HG03095 (cell line): ENCODE data around the gene FBXL17.

Source experiments
- ATAC-seq: cut with Tn5 transposase; IDR thresholded peaks from one replicate; pipeline ENCODE4 v1.9.1; 2021; ENCODE audit warnings: moderate library complexity; ENCODE audit not compliant: unreplicated experiment

The FBXL17 gene

DNA sequence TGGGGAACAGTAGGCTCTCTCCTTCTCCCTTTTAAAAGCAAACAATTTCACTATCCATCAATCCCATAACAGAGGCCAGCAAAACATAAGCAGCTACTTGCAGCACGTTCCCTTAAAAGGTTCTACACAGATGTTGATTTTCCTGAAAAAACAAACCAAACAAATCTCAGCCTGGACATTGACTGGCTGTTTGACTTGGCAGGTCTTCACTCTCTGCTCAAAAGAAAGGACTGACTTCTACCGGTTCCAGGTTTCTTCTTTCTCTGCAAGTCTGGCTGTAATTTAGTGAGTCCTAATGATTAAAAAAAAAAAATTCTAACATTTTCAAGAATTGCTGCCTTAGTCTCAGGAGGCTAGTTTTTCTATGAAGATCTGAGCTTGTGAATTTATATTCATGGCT, 508.0 kb downstream of the FBXL17 start:
- no peak for ATAC-seq

DNA sequence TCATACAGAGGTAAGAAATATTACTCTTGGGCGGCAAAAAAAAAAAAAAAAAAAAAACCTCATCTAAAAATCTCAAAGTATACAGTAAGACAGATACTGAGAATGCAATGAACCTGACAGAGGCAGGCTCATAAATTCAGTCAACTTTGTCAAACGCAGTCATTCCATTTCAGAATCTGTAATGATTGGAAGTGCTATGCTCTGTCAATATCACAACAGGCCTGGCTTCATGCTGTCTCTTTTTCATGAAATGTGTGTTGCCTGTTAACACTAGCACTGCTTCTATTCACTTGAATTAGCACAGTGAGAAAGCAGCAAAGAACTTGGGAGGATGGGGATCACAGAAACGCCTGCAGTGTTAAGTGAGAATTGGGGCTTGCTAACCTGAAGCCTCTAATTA, 510.9 kb downstream of the FBXL17 start:
- ATAC-seq = no peak

DNA sequence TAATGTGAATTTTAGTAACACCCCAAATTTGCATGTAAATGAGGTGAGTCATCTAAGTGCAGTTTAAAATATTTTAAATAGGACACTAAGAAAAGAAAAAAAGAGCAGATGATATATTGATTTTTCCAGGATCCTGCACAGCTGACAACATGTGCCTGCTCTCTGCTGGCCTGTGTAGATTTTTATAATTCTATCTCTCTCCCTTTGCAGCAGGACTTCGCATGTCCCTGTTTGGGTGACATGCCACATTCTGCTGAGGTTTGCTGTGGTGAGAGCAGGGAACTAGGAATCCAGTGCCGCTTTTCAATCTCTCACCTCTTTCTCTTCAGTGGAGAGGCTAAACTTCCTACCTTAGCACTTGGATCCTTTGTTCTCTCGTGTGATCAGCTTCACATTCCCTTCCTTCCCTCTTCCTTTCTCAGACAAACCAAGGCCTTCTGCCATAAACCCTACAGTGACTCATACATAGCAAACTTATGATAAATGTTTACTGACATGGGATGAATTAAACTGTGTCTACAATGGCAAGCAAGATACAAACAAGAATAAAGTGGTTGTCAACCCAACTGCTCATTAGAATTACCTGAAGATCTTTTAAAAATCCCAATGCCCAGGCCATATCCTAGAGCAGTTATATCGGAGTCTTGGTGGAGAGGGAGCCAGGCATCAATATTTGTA, 512.3 kb downstream of the FBXL17 start:
- ATAC-seq = no peak

DNA sequence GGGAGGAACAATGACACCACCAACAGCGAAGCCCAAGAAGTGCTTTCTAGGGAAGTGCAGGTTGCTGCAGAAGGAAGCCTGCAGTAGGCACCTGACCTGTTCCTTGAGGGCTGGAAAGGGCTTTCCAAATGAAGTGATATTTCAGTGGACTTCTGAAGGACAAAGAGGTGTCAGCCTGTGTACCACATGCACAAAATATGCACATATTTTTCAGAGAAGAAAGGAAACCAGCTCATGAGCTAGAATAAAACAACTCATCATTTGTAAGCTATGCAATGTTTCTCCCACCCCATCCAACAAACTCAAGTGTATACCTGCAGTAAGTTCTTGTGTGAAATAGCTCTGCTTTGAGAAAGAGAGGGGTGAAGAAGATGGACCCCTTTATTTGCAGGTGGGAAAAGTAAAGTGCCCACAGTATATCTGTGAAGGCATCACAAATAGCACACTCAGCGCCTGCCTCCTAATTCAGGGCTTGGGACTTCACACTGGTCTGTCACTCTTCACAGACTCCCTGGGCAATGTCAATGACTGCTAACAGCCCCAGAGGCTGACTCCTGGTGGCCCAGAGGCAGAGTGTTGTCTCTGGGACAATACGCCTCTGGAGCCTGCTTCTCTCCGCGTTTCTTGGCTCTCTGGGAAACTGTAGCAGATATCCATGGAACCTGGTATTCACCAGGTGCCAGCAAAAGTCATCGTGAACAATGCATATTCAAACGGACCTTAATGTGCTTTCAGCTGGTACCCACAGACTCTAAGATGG, 513.1 kb downstream of the FBXL17 start:
- ATAC-seq = no peak

DNA sequence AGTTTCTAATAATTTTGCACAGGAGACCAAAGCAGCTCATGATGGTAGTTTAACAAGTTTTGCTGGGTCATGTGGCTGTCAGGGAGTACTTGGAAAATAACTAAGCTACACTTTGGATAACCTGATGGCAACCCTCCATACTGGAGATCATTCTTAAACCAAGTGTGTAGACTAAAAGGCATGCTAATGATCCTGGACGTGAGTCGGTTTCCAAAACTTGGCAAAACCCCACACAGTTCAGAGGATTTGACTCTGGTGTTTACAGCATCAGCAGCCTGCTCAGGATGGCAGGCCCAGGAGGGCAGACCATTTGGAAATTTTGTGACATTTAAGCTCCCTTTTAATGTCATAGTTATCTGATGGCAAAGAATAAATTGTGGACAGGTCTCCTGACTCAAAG, 514.6 kb downstream of the FBXL17 start:
- no peak for ATAC-seq

DNA sequence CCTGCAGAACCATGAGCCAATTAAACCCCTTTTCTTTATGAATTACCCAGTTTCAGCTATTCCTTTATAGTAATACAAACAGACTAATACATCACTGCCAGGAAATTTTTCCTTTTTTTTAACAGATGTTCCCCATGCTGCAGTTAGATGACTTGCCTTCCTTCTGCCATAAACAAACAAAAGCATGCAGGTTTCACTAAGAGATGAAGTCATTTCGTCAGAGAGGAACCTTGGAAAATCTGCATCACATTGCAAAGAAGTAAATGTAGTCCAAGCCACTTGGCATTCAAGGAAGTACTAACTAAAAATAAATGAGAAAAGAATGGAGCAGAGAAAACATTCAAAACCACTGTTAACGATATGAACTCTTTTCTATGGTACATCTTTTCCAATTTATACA, 517.1 kb downstream of the FBXL17 start:
- ATAC-seq = no peak

DNA sequence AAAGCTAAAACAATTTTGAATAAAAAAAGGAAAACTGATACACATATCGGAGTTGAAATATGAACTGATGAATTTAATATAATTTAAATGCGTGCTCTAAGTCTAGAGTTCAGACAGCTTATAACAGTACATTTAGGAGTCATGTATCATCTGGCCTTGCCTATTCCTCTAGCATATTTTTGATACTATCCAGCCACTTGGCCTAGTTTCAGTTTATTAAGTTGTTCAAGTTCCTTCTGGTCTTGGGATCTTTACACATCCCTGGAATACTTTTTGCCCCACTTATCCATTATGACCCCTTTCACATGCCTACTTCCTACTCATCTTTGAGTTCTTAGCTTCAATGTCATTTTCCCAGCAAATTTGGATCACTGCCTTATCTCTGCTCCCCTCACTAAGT, 518.8 kb downstream of the FBXL17 start:
- no peak for ATAC-seq

DNA sequence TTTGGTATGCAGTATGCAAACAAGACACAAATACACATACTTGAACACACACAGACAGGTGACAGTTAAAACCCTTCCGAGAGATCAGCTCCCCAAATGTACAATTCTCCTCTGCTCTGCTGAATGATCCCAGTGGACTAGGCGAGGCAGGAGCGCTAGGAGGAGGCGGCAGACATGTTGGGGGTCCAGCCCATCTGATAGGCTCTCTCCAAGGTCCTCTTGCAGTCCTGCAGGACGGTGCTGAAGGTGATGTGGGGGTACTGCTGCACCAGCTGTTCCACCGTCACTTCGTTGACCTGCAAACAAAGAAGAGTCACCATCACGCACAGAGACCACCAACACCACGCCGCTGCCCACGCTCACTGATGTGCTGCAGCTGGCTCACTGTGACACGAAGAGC, 520.3 kb downstream of the FBXL17 start:
- ATAC-seq = no peak

DNA sequence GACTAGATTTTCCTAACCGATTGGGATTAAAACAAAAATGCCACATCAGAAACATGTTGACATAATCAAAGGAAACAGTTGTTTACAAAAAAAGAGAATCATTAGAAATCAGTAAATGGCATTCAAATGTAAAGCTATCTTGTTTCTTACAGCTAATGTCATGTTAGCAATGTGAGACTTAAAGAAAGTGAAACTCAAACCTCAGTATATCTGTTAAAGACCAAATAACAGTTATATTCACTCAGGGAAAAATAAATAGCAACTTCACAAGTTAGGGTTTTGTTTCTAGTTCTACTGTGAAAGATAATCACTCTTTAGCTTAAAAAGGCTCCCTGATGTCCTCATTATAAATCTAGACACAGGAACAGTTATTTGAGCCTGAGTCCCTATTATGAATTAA, 521.9 kb downstream of the FBXL17 start:
- ATAC-seq = no peak

DNA sequence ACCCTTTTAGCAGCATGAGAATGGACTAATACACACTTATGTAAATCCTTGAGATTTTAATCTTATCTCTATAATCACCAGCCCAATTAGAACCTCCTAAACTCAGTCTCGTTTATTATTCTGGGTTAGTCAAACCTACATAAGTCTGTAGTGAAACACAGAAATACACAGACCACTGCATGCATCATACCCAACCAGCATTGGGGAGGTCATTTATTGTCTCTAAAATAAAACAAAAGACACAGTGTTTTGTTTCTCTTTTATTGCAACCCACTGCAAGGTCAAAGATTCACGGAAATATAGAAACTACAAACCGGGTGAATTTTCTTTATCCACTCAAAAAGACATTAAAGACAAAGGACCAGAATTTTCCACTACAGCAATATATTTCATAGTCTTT, 523.1 kb downstream of the FBXL17 start:
- ATAC-seq = no peak

DNA sequence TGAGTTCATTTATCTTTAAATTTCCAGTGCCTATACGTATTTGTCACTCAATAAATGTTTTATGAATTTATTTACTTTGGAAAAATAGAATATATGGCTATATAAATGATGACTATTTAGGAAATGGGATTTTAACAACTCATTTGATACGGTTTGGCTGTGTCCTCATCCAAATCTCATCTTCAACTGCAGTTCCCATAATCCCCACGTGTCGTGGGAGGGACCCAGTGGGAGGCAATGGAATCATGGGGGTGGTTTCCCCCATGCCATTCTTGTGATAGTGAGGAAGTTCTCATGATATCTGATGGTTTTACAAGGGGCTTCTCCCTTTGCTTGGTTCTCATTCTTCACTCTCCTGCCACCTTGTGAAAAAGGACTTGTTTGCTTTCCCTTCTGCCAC, 523.6 kb downstream of the FBXL17 start:
- ATAC-seq = no peak

DNA sequence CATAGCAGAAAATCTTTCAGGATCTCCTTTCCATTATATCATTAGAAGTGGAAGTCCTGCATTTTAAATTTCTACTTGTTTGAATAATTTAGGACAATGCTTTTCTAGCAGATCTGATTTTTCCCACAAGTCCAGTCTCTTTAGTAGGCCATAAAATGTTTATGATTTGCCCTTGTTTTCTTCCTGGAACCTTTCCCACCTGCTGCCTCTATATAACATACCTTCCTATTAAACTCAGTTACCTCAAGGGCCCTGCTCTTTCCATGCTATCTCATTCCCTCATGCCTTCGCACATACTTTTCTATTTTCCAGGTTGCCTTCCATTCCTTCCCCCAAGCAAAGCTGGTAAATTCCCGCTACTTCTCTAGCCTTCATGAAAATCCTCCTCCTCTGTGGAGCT, 524.1 kb downstream of the FBXL17 start:
- ATAC-seq = no peak

DNA sequence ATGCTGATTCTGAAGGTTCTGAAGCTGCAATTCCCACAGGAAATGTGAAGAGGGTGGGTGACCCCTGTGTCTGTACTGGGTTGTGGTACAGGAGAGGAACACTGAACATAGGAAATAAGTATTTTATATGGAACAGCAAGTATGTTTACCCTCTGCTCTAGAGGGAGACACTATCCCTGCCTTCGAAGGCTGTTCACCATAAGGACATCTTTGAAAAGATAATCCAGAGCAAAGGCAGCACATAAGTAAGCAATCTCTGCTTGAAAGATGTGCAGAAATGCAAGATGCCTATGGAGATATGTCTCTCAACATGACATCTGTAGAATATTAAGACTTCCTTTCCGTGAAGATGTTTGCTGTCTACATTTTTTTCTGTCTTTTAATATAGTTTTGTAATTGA, 526.7 kb downstream of the FBXL17 start:
- no peak for ATAC-seq

DNA sequence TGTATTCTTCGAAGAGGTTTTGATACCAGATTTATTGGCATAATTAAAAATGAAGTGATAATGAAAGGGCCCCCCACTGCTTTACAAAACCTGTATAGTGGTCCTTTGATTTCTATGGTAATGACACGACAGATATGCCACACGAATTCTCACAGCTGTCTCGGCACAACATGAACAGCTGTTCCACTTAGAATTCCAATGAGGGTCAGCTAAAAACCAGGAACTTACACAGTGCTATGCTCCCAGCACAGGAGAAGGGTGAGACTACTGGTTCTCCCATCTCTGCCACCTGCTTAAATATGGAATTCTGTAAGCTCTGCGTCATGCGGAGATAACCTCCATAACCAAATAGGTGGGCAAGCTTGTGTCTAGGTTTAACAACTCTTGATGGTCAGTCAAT, 528.2 kb downstream of the FBXL17 start:
- no peak for ATAC-seq

DNA sequence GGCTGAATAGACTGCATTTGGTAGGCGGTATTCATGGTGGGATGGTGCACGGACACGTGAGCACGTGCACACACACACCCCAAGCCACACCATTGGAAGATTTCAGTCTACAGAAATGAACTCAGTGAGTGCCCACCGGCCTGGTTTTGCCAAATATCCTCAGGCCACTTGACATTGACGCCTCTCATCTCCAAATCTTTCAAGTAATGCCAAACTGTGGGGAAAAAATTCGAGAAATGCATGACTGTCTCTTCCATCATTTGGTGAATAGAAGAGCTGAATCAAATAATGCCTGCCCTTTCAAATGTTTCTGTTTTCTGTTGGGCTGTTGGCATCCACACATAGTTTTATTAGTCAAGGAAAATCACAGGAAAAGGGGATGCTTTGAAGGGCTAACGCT, 528.9 kb downstream of the FBXL17 start:
- no peak for ATAC-seq

DNA sequence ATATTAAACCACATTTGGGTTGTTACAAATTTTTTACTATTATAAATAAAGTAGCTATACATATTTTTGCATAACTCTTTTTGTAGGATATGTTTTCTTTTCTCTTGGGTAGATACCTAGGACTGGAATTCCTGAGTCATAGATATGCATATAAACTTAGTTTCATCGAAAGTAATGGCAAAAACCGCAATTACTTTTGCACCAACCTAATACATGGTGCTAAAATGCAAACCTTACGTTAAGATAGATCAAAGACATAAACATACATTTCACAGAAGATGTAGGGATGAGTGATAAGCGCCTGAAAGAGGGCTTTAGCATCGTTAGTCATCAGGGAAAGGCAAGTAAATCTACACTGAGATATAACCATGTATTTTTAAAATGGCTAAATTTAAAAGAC, 532.8 kb downstream of the FBXL17 start:
- ATAC-seq = no peak

DNA sequence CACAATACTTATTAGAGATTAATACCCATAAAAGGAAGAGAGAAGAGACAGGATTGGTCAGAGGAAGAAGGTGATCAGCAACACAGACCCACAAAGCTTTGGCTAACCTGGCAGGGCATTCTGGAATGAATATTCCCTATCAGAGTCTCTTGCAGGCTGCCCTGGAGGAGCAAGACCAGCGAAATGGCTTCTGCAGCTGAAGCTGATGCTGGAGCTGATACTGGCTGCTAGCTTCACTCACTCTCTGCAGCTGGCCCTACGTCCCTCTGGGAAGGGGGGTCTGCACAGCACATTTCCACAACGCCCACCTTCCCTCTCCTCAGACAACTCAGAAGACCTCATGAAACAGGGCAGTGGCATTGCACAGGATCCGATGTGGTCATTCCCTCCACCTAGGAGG, 541.3 kb downstream of the FBXL17 start:
- no peak for ATAC-seq

DNA sequence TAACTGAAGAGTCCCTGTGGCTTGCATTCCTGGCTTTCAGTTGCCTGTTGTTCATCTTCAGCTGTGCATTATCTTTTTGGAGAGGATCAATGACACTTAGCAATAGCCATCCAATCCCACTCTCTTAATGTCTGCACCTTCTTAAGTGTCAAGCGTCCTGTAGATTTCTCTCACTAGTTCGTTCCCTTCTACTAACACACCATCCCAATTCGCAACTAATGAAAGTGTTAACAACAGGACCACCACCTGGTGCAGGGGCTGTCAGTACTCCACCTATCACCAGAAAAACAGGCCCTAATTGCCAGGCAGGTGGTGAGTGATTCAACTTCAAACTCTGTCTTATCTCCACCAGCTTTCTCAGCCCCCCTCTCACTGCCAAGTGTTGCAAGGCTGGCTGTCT, 541.7 kb downstream of the FBXL17 start:
- no peak for ATAC-seq

DNA sequence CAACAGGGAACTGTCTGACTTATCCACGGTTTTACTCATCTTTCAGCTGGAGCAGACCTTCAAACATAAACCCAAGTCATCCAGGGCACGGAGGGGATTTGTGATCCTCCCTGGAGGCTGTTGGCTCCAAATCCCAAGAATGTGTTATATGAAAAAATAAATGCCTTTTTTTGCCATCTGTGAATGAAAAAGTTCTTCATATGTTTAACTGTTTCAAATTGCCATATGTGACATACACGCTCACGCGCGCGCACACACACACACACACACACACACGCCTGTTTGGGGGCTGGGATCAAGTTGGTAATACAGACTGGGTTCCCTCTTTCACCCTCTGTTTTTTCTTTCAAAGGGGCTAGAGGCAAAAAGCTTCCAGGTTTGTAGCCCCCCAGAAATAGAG, 546.8 kb downstream of the FBXL17 start:
- ATAC-seq = no peak

DNA sequence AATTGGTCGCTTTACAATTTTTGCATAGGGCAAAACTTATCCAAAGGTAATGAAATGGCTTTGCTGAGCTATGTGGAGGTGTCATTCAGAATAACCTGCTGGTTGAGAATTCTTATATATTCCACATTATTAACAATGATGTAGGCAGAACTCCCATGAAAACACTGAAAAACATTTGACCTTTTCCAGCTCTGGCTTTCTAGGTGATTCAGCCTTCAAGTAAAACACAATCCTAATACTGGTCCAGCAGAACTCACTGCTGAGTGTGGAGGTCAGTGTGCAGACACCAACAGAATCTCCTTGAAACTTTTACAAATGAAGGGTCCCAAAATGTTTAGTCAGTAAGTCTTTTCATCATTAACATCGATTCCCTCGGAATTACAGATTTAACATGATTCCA, 549.2 kb downstream of the FBXL17 start:
- no peak for ATAC-seq

DNA sequence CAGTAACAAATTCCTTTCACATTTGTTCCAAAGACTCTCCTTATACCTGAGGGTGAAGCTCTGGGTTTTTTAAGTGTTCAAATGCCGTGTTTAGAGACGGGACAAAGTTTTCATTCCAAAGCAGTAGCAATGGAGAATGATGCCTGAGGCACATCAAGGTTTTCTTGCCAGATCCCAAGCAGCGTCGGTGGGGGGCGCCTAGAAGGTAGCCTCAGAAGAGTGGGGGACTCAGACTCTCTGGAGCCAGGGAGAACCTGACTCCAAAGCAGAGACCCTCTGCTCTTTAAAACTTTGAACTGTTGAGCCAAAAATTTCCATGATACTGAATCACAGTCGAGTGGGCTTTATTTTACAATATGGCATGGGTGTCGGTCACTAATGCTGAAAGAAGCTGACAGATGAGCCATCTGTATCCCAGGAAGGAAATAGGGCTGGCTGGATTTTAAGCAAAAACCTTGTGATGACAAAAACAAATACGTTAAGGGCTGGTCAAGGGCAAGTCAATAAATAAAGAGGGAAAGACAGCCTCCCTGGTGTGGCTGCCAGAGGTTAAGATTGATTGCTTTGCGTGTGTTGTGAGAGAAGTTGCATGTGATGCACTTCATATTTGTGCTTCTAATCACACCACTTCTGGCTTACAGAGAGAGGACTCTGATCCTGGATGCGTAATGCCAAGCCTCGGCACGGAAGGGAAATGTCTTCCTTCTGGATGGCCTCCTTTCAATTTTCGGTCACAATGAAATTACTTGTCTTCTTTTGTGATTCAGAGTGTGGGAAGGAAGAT, 550.1 kb downstream of the FBXL17 start:
- ATAC-seq = no peak

DNA sequence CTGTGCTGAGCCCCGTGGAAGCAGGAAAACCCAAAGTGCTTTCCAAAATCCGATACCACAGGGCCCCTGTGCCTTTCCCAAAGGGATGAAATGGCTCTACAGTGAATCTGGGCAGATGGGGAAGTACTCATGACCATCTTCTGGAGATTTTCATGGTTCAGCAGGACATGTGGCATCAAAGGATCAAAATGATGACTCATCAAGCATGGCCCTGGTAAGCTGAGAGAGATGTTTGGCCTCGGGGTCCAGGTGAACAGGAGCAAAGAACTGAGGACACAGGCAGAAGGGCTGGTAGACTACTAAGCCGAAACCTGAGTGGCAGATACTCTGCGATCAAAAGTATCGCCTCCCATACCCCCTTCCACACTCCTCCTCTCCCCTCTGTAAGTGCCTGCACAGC, 551.1 kb downstream of the FBXL17 start:
- no peak for ATAC-seq
